SK-N-SH treated with all-trans-retinoic acid at 6 μM for 48 hours (cell line): Measurements from ENCODE around the gene CHMP4A.

Experiments
- ARNTL ChIP-seq: fragments of 450-650 bp; formaldehyde crosslinking; IDR thresholded peaks from 2 replicates; pipeline ENCODE4 v1.5.0; 2020; ENCODE audit warnings: low read depth, mild to moderate bottlenecking, moderate library complexity, borderline replicate concordance
- ESRRG ChIP-seq: fragments of 250-450 bp; sonication (Bioruptor Pico); IDR thresholded peaks from 2 replicates; pipeline ENCODE4 v1.6.1; 2021; ENCODE audit warnings: mild to moderate bottlenecking
- PPARA ChIP-seq: fragments of 250-450 bp; sonication (Bioruptor Pico); IDR thresholded peaks from 2 replicates; pipeline ENCODE4 v1.5.0; 2020; ENCODE audit warnings: mild to moderate bottlenecking, borderline replicate concordance
- ZFP3 ChIP-seq: fragments of 250-450 bp; sonication (Bioruptor Pico); IDR thresholded peaks from 2 replicates; pipeline ENCODE4 v1.5.0; 2020; ENCODE audit warnings: mild to moderate bottlenecking, moderate library complexity
- ZNF565 ChIP-seq: fragments of 450-650 bp; formaldehyde crosslinking; conservative IDR thresholded peaks from 2 replicates; pipeline ENCODE4 v1.5.0; 2020; ENCODE audit warnings: low read depth, mild to moderate bottlenecking, moderate library complexity
- TF ChIP-seq, protein P1 (sequence below): fragments of 250-450 bp; sonication (Bioruptor Pico); IDR thresholded peaks from 2 replicates; pipeline ENCODE4 v1.5.1; 2021; ENCODE audit warnings: mild to moderate bottlenecking, moderate library complexity

GRCh38 chr14:24255931-24256711 is 42.8 kb upstream of the CHMP4A start:
- no peak for TF ChIP-seq ZFP3
- no peak for TF ChIP-seq PPARA (CRISPR knock-in tag)
- no peak for TF ChIP-seq ZNF565
- no peak for TF ChIP-seq ESRRG (CRISPR knock-in tag)
- no peak for TF ChIP-seq ARNTL
- TF ChIP-seq, protein P1, sequence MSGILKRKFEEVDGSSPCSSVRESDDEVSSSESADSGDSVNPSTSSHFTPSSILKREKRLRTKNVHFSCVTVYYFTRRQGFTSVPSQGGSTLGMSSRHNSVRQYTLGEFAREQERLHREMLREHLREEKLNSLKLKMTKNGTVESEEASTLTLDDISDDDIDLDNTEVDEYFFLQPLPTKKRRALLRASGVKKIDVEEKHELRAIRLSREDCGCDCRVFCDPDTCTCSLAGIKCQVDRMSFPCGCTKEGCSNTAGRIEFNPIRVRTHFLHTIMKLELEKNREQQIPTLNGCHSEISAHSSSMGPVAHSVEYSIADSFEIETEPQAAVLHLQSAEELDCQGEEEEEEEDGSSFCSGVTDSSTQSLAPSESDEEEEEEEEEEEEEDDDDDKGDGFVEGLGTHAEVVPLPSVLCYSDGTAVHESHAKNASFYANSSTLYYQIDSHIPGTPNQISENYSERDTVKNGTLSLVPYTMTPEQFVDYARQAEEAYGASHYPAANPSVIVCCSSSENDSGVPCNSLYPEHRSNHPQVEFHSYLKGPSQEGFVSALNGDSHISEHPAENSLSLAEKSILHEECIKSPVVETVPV (CRISPR knock-in tag) = no peak
